Right ventricle myocardium inferior (tissue), 1 donor: ENCODE results near the gene LGALS9. TPM values are rescaled to one million over a fixed set of nuclear protein-coding genes. Genes with fewer than 3 reads are reported as not detected.
"Not testable (repeated sequence)": the region's sequence is repeated elsewhere in the genome, so short reads cannot be mapped to it uniquely, and the experiment has no call there.

Source experiments
- ATAC-seq: fragments of 200-7000 bp; cut with Tn5 transposase; one replicate; pipeline ENCODE4 v1.9.1; 2020; ENCODE audit warnings: mild to moderate bottlenecking, moderate library complexity
- DNase-seq: peaks from one replicate; pipeline ENCODE4 v3.0.0; 2021; ENCODE audit errors: missing footprints
- intact Hi-C: fragments of 100-400 bp; cut with DNase I; formaldehyde crosslinking; loops from one replicate; pipeline ENCODE4 v1.11.0; 2022
- total RNA-seq: library from RNA; stranded (reverse); fragmentation: NEBNext Ultra II Directional; extraction: Animal tissue kit (Norgen Biotek cat#: 25700); gene quantifications from one replicate; pipeline ENCODE4 v1.2.1, GENCODE V29; 2021
- donor health status: DM: no; HTN: yes; CAD: no; lungs with severe emphysema.

Gene LGALS9
- total RNA-seq, 1 donor from 2014 or later: 18.2 TPM

DNA sequence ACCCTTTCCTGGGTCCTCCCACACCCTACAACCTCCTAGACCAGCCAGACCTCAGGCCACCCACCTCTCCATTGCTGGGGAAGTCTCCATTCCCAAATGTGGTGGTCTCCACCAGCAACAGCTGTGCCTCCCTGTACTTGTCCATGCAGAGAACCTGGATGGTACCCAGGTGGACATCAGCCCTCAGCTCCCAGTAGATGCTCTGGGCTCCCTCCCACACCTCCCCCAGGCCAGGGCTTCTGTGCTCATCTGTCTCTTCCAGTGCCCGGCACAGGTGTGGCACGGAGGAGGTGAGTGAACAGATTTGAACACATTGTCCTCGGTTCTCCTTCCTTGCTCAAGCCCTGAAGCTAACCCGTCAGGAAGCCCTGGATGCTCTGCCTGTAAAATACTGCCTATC is 34.6 kb downstream of the LGALS9 start:
- no peak for DNase-seq
- intact Hi-C loops: no loop called here
- no peak for ATAC-seq

DNA sequence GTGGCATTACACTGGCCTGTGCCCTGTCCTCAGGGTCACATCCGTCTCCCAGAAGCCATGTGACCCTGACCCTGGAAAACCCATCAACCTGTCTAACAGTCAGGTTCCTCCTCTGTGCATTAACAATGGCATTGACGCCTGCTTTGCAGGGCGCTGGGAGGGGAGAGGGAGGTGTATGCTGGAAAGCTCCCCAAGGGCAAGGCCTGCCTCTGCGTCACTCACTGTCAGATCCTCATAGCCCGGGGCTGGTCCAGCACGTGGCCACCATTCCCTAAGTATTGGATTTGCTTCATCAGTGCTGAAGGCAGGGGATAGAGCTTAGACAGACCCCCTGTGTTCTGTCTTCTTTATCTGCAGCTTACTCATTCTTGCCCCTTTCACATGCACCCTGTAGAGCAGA is 35.3 kb downstream of the LGALS9 start:
- intact Hi-C loops, ATAC-seq: not testable (repeated sequence)

DNA sequence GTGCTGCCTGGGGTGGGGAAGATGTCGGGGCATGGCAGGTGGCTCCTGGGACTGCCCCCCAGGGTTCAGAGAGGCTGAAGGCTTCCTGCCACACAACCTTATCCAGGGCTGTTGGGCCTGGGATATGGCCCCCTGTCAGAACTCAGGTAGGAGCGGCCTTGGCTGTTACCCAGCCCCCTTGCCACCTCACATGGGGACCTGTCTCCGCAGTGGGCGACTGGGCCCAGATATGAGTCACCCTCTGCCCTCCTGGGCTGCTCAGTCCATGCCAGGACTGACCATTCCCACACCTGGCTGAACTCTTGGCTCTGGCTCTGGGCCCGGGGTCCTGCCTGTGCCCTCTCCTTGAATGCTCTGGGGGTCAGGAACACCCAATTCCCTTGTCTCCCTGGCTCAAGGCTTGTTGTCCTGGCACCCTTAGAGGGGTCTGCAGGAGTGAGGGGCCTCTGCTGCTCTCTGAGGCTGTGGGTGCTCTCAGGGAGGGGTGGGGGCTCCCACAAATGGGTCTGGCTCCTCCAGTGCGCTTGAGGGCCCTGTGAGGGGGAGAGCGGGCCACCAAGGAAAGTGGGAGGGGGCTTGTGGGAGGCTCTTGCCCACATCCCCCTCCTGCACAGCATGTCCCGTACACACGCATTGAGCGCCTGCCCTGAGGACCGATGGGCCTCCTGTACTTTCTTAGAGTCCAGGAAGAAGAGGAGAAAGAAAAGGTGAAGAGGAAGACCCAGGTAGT is 36.0 kb downstream of the LGALS9 start:
- ATAC-seq: no peak
- intact Hi-C loops: no loop called here

More for the DNA sequence above, 35.3 kb downstream of the LGALS9 start:
- DNase-seq: not testable (repeated sequence)

GRCh38 chr17:27667656-27668487 is 36.9 kb downstream of the LGALS9 start:
- intact Hi-C loops: no loop called here
- ATAC-seq (no peak), DNase-seq (no peak)

More for the DNA sequence above, 36.0 kb downstream of the LGALS9 start:
- DNase-seq: no peak

GRCh38 chr17:27668488-27668823 is 37.5 kb downstream of the LGALS9 start:
- intact Hi-C loops: no loop called here
- ATAC-seq (no peak), DNase-seq (no peak)

DNA sequence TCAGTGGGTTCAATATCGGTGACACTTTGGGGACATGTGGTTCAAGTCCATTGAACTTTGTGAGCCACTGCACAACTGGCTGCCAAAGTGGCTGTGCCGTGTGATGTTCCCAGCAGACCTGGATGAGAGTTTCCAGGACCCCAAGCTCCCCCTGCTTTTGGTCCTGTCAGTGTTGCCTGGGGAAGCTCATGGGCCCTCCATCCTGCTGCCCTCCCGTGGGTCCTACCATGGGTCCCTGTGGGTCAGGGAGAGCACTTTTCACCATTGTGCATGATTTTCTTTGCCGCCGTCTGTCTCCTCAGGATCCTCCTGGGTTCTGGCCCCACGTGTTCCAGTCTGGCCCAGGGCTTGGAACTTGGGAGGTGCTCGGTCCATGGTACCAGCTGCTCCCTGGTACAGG is 38.1 kb downstream of the LGALS9 start:
- intact Hi-C loops: no loop called here
- ATAC-seq (no peak), DNase-seq (no peak)

GRCh38 chr17:27669850-27670249 is 38.9 kb downstream of the LGALS9 start:
- intact Hi-C loops: no loop called here
- DNase-seq (no peak), ATAC-seq (no peak)

GRCh38 chr17:27670791-27671590 is 40.0 kb downstream of the LGALS9 start:
- DNase-seq (no peak), ATAC-seq (no peak)
- intact Hi-C loops: no loop called here

GRCh38 chr17:27671591-27671910 is 40.6 kb downstream of the LGALS9 start:
- no peak for ATAC-seq

GRCh38 chr17:27671977-27672480 is 41.0 kb downstream of the LGALS9 start:
- intact Hi-C loops, DNase-seq, ATAC-seq: not testable (repeated sequence)

More at GRCh38 chr17:27671591-27671910, 40.6 kb downstream of the LGALS9 start:
- intact Hi-C loops: no loop called here
- no peak for DNase-seq

DNA sequence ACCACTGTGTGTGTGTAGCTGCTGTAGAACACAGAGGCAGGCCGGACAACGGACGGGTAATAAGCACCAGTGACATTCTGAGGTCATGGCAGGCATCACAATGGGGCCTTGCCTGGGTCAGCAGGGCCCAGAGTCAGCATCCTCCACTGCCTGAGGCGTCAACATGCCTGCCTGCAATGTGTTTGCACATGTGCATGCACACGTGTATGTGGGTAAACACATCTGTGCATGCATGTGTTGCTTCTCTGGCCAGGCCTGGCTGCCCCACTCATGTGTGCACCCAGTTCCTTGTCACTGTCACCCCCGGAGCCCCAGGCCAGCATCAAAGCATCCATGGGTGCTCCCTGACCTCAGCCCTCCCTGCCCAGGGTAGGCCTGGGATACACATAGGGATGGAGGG is 43.3 kb downstream of the LGALS9 start:
- intact Hi-C loops: no loop called here
- ATAC-seq: no peak
- no peak for DNase-seq

DNA sequence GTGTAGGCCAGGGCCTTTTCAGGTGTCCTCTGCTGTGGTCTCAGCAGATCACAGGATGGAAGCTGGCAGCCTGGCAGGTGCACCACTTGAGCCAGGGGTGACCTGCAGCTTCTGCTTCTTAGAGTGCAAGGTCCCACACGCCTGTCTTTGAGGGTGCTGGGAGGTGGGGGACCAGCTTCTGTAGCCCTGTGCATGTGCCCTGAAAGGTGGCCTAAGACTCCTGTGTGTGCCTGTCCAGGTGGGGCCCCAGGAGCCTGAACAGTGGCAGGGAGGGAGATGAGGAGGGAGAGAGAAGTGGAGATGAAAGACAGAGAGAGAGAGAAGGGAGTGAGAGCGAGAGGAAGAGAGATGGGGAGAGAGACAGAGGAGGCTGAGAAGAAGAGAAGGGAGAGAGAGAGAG is 46.2 kb downstream of the LGALS9 start:
- ATAC-seq (no peak), DNase-seq (no peak)
- intact Hi-C loops: no loop called here

- ATAC-seq, intact Hi-C loops, DNase-seq: not testable (repeated sequence)
Measured at GRCh38 chr17:27686322-27686721, 55.3 kb downstream of the LGALS9 start.

DNA sequence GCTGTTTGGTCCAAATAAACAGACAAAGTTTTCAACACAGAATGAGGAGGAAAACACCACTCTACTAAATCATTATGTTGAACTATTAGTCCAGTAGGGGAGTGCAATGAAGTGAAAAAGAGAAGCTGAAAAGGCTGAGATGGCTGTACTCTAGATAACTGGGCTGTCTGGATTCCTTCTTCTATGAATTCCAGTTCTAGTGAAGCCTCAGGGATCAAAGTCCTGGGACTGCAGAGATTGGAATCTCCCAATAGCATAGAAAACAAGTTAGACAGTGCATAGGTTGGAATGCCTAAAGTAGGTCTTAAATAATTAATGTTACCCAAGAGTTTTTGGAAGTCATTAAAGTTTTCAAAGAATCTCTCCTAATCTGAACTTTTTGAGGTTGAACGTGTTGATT is 59.9 kb downstream of the LGALS9 start:
- ATAC-seq (no peak), DNase-seq (no peak)
- intact Hi-C loops: no loop called here

DNA sequence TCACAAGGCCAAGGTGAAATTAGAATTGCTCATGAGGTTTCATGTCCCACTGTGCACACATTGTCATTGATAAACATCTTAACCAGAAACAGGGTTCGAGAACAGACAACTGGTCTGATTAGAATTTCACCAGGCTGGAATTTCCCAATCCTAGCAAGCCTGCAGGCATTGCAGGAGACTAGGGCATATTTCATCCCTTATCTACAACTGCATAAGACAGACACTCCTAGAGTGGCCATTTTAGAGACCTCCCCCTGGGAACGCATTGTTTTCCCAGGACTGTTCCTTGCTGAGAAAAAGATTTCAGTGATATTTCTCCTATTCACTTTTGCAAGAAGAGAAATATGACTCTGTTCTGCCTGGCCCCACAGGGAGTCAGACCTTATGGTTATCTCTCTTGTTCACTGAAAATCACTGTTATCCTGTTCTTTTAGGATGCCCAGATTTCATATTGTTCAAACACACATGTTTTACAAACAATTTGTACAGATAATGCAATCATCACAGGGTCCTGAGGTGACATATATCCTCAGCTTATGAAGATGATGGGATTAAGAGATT is 64.3 kb downstream of the LGALS9 start:
- DNase-seq, ATAC-seq, intact Hi-C loops: not testable (repeated sequence)
